ENCODE measurements around the gene SAPCD1.

SAPCD1 gene

DNA sequence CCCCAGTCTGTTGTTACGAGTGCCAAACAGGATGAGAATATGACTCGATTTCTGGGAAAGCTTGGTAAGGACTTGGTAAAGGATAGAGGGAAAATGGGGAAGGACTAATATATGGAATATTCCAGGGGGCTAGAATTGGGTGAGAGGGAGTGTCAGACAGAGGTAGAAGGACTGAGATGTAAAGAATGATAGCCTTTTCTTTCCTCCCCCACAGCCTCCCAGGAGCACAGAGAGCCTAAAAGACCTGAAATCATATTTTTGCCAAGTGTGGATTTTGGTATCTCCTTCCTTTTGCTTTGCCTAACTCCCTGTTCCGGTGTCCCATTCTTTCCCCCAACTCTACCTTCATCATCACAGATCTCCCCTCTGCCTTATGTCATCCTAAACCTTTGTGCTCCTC lies 19.6 kb upstream of the SAPCD1 start:
- Histone ChIP-seq H3K9me3 (ENCODE audit: insufficient read depth, low read length) (no peaks in the 10 kb centered on the region), H3K4me3 (ENCODE audit: insufficient read length, low read depth) (no peak overlapping the region), H3K9ac (ENCODE audit: insufficient read length, low read depth) (no peak overlapping the region), H3K36me3 (ENCODE audit: insufficient read depth, insufficient read length, low read length) (peaks cover 45% of the 10 kb centered on the region), H3K27me3 (ENCODE audit: insufficient read depth, insufficient read length) (no peaks in the 10 kb centered on the region), H3K4me1 (ENCODE audit: insufficient read depth, insufficient read length) (no peaks in the 10 kb centered on the region)
- TF ChIP-seq SUZ12 (IDR thresholded peaks at IDR 0.05; ENCODE audit: extremely low read depth, insufficient read depth, insufficient read length) = no peak
- TF ChIP-seq ZNF274 (IDR thresholded peaks at IDR 0.05; ENCODE audit: low read depth, low read length) = no peak
- no peak for TF ChIP-seq YY1 (IDR thresholded peaks at IDR 0.05; ENCODE audit: insufficient read depth, insufficient read length)
- DNase-seq (ENCODE audit: low read depth, low spot score) = no peak

DNA sequence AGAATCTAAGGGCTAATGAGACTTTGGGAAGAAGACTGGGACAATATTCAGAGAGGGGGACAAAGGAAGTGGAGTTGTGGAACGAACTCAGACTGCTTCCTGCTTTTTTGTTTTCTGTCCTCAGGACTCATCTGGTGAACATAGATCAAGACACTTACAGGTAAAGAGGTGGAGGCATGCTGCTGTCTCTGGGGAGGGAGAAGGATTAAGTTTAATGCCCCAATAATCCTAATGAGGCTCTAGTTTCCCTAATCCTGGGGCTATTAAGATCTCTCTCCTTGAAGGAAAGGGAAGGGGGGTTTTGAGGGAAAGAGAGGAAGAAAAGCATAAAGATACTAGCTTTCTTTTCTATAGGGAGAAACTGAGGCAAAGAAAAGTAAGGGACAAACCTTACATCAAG lies 18.0 kb upstream of the SAPCD1 start:
- Histone ChIP-seq H3K9ac (ENCODE audit: insufficient read length, low read depth) (no peak overlapping the region), H3K4me3 (ENCODE audit: insufficient read length, low read depth) (no peak overlapping the region), H3K27me3 (ENCODE audit: insufficient read depth, insufficient read length) (no peaks in the 10 kb centered on the region), H3K4me1 (ENCODE audit: insufficient read depth, insufficient read length) (no peaks in the 10 kb centered on the region), H3K36me3 (ENCODE audit: insufficient read depth, insufficient read length, low read length) (peaks cover 48% of the 10 kb centered on the region), H3K9me3 (ENCODE audit: insufficient read depth, low read length) (no peaks in the 10 kb centered on the region)
- no peak for DNase-seq (ENCODE audit: low read depth, low spot score)
- TF ChIP-seq YY1 (IDR thresholded peaks at IDR 0.05; ENCODE audit: insufficient read depth, insufficient read length) (no peak), ZNF274 (IDR thresholded peaks at IDR 0.05; ENCODE audit: low read depth, low read length) (no peak), SUZ12 (IDR thresholded peaks at IDR 0.05; ENCODE audit: extremely low read depth, insufficient read depth, insufficient read length) (no peak)

DNA sequence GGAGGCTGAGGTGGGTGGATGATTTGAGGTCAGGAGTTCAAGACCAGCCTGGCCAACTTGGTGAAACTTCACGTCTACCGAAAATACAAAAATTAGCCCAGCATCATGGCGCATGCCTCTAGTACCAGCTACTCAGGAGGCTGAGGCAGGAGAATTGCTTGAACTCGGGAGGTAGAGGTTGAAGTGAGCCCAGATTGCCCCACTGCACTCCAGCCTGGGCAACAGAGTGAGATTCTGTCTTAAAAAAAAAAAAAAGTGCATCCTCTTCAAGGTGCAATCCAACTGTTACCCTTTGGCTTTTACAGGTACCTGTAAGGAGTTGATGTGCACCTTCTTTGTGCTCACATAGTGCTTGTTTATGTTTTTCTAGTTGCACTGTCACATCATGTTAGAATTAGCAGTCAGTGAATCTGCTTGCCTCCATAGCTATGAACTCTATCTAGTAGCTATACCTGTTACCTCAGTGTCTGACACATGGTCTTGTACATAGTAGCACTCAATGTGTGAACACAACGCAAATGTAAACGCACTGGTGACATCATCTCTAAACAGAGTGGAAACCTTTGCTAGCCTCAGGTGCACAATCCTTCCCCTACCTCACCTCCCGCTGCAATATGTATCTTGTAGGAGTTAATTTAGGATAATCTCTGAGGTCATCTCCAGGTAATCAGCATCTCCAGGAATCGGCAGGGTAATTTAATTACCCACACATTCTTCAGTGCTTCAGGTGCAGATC lies 13.0 kb upstream of the SAPCD1 start:
- H3K27me3 ChIP-seq (ENCODE audit: insufficient read depth, insufficient read length) = no peaks in the 10 kb centered on the region
- TF ChIP-seq YY1 (IDR thresholded peaks at IDR 0.05; ENCODE audit: insufficient read depth, insufficient read length) = no peak
- TF ChIP-seq ZNF274 (IDR thresholded peaks at IDR 0.05; ENCODE audit: low read depth, low read length) = no peak
- no peaks in the 10 kb centered on the region for H3K9me3 ChIP-seq (ENCODE audit: insufficient read depth, low read length)
- DNase-seq (ENCODE audit: low read depth, low spot score) = no peak
- H3K36me3 ChIP-seq (ENCODE audit: insufficient read depth, insufficient read length, low read length) = peaks cover 24% of the 10 kb centered on the region
- no peaks in the 10 kb centered on the region for H3K4me1 ChIP-seq (ENCODE audit: insufficient read depth, insufficient read length)
- no peak overlapping the region for H3K4me3 ChIP-seq (ENCODE audit: insufficient read length, low read depth)
- H3K9ac ChIP-seq (ENCODE audit: insufficient read length, low read depth) = no peak overlapping the region

DNA sequence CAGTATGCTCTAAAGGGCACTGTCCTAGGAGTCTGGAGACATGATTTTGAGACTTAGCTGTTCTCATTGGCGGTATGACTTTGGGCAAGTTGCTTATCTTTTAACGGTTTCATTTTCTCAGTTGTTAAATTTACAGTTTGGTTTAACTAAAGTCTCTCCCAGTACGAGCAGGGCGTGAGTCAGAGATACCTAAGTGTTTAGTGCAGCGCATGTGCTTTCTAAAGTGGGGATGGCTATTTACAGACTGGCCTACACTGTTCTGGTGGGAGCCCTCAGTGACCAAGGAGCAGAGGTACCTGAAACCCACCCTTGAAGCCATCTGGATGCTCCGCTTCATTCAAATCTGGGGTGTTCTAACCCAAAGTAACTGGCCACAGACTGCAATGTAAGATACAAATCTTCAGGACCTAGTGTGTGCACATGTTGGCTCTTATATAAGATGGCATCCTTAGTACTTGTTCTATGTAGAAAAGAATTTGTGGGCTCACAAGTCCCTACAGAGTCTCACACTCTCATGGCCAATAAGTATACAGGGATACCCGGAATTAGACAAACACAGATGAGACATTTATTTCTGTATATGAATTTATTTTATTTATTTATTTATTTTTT lies 11.9 kb upstream of the SAPCD1 start:
- no peaks in the 10 kb centered on the region for H3K9me3 ChIP-seq (ENCODE audit: insufficient read depth, low read length)
- no peaks in the 10 kb centered on the region for H3K4me1 ChIP-seq (ENCODE audit: insufficient read depth, insufficient read length)
- no peaks in the 10 kb centered on the region for H3K27me3 ChIP-seq (ENCODE audit: insufficient read depth, insufficient read length)
- H3K4me3 ChIP-seq (ENCODE audit: insufficient read length, low read depth) = no peak overlapping the region
- H3K9ac ChIP-seq (ENCODE audit: insufficient read length, low read depth) = no peak overlapping the region
- no peak for DNase-seq (ENCODE audit: low read depth, low spot score)
- TF ChIP-seq YY1 (IDR thresholded peaks at IDR 0.05; ENCODE audit: insufficient read depth, insufficient read length) (no peak), ZNF274 (IDR thresholded peaks at IDR 0.05; ENCODE audit: low read depth, low read length) (no peak), SUZ12 (IDR thresholded peaks at IDR 0.05; ENCODE audit: extremely low read depth, insufficient read depth, insufficient read length) (no peak)
- H3K36me3 ChIP-seq (ENCODE audit: insufficient read depth, insufficient read length, low read length) = peaks cover 23% of the 10 kb centered on the region

DNA sequence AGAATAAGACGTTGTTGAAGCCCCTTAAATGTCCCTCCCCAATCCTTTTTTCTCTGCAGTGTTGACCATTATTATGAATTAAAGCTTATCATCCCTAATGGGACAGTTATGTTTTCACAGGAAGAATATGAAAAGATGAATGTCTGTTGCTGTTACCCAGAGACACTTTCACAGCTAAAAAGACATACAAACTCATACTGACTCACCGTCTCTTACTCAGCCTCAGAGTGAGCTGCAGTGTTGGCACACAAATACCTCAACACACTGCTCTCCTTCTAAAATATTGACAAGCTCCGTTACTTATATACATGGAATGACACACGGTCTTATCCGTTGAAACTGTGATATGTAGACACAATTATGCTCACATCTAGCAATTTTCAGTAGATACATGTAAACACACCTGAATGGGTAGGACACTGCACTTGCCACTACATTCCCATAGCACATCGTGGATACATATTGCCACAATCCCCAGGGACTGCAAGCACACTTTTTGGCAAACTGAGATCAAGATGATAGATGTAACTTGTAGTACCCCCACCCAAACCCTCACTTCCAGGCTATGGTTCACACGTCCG lies 9.6 kb upstream of the SAPCD1 start:
- no peak overlapping the region for H3K9ac ChIP-seq (ENCODE audit: insufficient read length, low read depth)
- DNase-seq (ENCODE audit: low read depth, low spot score) = no peak
- no peaks in the 10 kb centered on the region for H3K9me3 ChIP-seq (ENCODE audit: insufficient read depth, low read length)
- no peak overlapping the region for H3K4me3 ChIP-seq (ENCODE audit: insufficient read length, low read depth)
- no peaks in the 10 kb centered on the region for H3K27me3 ChIP-seq (ENCODE audit: insufficient read depth, insufficient read length)
- H3K4me1 ChIP-seq (ENCODE audit: insufficient read depth, insufficient read length) = no peaks in the 10 kb centered on the region
- H3K36me3 ChIP-seq (ENCODE audit: insufficient read depth, insufficient read length, low read length) = peaks cover 13% of the 10 kb centered on the region
- TF ChIP-seq SUZ12 (IDR thresholded peaks at IDR 0.05; ENCODE audit: extremely low read depth, insufficient read depth, insufficient read length) = no peak
- TF ChIP-seq ZNF274 (IDR thresholded peaks at IDR 0.05; ENCODE audit: low read depth, low read length) = no peak
- no peak for TF ChIP-seq YY1 (IDR thresholded peaks at IDR 0.05; ENCODE audit: insufficient read depth, insufficient read length)

DNA sequence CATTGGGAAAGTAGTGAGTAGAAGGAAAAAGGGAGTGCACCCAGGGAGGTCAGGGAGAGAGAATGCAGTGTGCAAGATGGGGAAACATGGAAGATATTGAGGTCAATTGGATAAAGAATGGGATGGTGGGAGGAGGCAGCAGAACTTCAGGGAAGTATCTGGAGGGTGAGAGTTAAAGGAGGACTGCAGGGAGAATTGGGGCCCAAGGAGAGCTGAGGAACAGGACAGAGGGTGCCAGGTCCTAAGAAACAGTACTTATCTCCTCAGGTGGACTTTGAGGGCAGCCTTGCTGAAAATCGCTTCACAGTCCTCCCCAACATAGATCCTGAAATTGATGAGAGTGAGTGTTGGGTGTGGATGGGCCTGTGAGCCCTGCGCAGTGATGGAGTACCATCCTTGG lies 4.2 kb upstream of the SAPCD1 start:
- H3K9me3 ChIP-seq (ENCODE audit: insufficient read depth, low read length) = no peaks in the 10 kb centered on the region
- DNase-seq (ENCODE audit: low read depth, low spot score) = no peak
- TF ChIP-seq ZNF274 (IDR thresholded peaks at IDR 0.05; ENCODE audit: low read depth, low read length) (no peak), YY1 (IDR thresholded peaks at IDR 0.05; ENCODE audit: insufficient read depth, insufficient read length) (no peak), SUZ12 (IDR thresholded peaks at IDR 0.05; ENCODE audit: extremely low read depth, insufficient read depth, insufficient read length) (no peak)

DNA sequence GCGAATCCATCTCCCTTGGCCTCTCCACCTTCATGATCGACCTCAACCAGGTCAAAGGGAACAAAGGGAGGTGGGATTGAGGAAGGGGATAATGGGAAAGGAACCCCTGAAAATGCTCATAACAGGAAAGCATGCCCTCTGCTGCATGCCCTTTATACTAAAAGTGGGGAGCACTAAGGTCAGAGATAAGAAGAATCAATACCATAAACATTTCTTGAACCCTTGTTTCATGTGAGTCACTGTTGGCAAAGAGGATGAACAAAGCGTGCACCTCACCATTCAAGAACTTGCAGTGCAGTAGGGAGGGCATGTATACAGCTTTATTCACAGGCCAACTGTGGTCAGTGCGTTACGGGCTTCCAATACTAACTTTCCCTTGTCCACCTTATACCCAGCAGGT lies 1.7 kb upstream of the SAPCD1 start:
- TF ChIP-seq YY1 (IDR thresholded peaks at IDR 0.05; ENCODE audit: insufficient read depth, insufficient read length) (no peak), SUZ12 (IDR thresholded peaks at IDR 0.05; ENCODE audit: extremely low read depth, insufficient read depth, insufficient read length) (no peak), ZNF274 (IDR thresholded peaks at IDR 0.05; ENCODE audit: low read depth, low read length) (no peak)
- no peak for DNase-seq (ENCODE audit: low read depth, low spot score)
- peaks cover 58% of the 10 kb centered on the region for H3K36me3 ChIP-seq (ENCODE audit: insufficient read depth, insufficient read length, low read length)
- H3K4me3 ChIP-seq (ENCODE audit: insufficient read length, low read depth) = no peak overlapping the region
- no peaks in the 10 kb centered on the region for H3K27me3 ChIP-seq (ENCODE audit: insufficient read depth, insufficient read length)
- no peak overlapping the region for H3K9ac ChIP-seq (ENCODE audit: insufficient read length, low read depth)
- H3K4me1 ChIP-seq (ENCODE audit: insufficient read depth, insufficient read length) = peaks cover 6% of the 10 kb centered on the region
- no peaks in the 10 kb centered on the region for H3K9me3 ChIP-seq (ENCODE audit: insufficient read depth, low read length)

More for the DNA sequence above, 4.2 kb upstream of the SAPCD1 start:
- H3K27me3 ChIP-seq (ENCODE audit: insufficient read depth, insufficient read length) = no peaks in the 10 kb centered on the region
- no peak overlapping the region for H3K4me3 ChIP-seq (ENCODE audit: insufficient read length, low read depth)
- H3K4me1 ChIP-seq (ENCODE audit: insufficient read depth, insufficient read length) = peaks cover 4% of the 10 kb centered on the region
- no peak overlapping the region for H3K9ac ChIP-seq (ENCODE audit: insufficient read length, low read depth)
- H3K36me3 ChIP-seq (ENCODE audit: insufficient read depth, insufficient read length, low read length) = peaks cover 43% of the 10 kb centered on the region

Measured in NT2/D1 (cell line).